ENCODE measurements around the gene MAFF.

GRCh38 chr22:38196791-38197419 lies 4.9 kb upstream of the MAFF start:
- TF ChIP-seq SMC3 (conservative IDR thresholded peaks at IDR 0.05; ENCODE audit: poor library complexity) (no peak), CTCF (IDR thresholded peaks at IDR 0.05; ENCODE audit: poor library complexity, severe bottlenecking) (no peak)

All from neural cell (in vitro differentiated cells).